Measurements from ENCODE around the gene NOL9. TPM values are rescaled to one million over a fixed set of nuclear protein-coding genes. Genes with fewer than 3 reads are reported as not detected.

NOL9 gene
- total and polyA plus RNA-seq, 2 of the 13 experiments (the other 11 are each of a cell fraction or from before 2014, with no cell fraction given): 18.0 to 24.7 TPM

DNA sequence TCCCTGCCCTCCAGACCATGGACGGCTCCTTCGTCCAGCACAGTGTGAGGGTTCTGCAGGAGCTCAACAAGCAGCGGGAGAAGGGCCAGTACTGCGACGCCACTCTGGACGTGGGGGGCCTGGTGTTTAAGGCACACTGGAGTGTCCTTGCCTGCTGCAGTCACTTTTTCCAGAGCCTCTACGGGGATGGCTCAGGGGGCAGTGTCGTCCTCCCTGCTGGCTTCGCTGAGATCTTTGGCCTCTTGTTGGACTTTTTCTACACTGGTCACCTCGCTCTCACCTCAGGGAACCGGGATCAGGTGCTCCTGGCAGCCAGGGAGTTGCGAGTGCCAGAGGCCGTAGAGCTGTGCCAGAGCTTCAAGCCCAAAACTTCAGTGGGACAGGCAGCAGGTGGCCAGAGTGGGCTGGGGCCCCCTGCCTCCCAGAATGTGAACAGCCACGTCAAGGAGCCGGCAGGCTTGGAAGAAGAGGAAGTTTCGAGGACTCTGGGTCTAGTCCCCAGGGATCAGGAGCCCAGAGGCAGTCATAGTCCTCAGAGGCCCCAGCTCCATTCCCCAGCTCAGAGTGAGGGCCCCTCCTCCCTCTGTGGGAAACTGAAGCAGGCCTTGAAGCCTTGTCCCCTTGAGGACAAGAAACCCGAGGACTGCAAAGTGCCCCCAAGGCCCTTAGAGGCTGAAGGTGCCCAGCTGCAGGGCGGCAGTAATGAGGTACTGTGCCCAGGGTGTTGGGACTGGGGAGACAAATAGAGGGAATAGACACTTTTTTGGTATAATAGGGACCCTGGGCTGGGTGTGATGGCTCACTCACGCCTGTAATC is 26.5 kb upstream of the NOL9 start (continued):
- TF ChIP-seq ZNF776 (CRISPR knock-in tag; IDR thresholded peaks at IDR 0.05): no peak
- TF ChIP-seq, protein P1, sequence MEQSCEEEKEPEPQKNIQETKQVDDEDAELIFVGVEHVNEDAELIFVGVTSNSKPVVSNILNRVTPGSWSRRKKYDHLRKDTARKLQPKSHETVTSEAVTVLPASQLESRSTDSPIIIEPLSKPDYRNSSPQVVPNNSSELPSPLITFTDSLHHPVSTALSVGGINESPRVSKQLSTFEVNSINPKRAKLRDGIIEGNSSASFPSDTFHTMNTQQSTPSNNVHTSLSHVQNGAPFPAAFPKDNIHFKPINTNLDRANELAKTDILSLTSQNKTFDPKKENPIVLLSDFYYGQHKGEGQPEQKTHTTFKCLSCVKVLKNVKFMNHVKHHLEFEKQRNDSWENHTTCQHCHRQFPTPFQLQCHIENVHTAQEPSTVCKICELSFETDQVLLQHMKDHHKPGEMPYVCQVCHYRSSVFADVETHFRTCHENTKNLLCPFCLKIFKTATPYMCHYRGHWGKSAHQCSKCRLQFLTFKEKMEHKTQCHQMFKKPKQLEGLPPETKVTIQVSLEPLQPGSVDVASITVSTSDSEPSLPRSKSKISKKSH (CRISPR knock-in tag; IDR thresholded peaks at IDR 0.05; ENCODE audit: borderline replicate concordance): 0 out of 2 replicates have a peak, but pooled peaks have one; percentile 29
- no peak for TF ChIP-seq ZBTB21 (CRISPR knock-in tag; IDR thresholded peaks at IDR 0.05)
- no peak for TF ChIP-seq NCOA2 (CRISPR knock-in tag; IDR thresholded peaks at IDR 0.05)
- TF ChIP-seq ZNF552 (CRISPR knock-in tag; IDR thresholded peaks at IDR 0.05; ENCODE audit: borderline replicate concordance): no peak
- TF ChIP-seq, protein P2, sequence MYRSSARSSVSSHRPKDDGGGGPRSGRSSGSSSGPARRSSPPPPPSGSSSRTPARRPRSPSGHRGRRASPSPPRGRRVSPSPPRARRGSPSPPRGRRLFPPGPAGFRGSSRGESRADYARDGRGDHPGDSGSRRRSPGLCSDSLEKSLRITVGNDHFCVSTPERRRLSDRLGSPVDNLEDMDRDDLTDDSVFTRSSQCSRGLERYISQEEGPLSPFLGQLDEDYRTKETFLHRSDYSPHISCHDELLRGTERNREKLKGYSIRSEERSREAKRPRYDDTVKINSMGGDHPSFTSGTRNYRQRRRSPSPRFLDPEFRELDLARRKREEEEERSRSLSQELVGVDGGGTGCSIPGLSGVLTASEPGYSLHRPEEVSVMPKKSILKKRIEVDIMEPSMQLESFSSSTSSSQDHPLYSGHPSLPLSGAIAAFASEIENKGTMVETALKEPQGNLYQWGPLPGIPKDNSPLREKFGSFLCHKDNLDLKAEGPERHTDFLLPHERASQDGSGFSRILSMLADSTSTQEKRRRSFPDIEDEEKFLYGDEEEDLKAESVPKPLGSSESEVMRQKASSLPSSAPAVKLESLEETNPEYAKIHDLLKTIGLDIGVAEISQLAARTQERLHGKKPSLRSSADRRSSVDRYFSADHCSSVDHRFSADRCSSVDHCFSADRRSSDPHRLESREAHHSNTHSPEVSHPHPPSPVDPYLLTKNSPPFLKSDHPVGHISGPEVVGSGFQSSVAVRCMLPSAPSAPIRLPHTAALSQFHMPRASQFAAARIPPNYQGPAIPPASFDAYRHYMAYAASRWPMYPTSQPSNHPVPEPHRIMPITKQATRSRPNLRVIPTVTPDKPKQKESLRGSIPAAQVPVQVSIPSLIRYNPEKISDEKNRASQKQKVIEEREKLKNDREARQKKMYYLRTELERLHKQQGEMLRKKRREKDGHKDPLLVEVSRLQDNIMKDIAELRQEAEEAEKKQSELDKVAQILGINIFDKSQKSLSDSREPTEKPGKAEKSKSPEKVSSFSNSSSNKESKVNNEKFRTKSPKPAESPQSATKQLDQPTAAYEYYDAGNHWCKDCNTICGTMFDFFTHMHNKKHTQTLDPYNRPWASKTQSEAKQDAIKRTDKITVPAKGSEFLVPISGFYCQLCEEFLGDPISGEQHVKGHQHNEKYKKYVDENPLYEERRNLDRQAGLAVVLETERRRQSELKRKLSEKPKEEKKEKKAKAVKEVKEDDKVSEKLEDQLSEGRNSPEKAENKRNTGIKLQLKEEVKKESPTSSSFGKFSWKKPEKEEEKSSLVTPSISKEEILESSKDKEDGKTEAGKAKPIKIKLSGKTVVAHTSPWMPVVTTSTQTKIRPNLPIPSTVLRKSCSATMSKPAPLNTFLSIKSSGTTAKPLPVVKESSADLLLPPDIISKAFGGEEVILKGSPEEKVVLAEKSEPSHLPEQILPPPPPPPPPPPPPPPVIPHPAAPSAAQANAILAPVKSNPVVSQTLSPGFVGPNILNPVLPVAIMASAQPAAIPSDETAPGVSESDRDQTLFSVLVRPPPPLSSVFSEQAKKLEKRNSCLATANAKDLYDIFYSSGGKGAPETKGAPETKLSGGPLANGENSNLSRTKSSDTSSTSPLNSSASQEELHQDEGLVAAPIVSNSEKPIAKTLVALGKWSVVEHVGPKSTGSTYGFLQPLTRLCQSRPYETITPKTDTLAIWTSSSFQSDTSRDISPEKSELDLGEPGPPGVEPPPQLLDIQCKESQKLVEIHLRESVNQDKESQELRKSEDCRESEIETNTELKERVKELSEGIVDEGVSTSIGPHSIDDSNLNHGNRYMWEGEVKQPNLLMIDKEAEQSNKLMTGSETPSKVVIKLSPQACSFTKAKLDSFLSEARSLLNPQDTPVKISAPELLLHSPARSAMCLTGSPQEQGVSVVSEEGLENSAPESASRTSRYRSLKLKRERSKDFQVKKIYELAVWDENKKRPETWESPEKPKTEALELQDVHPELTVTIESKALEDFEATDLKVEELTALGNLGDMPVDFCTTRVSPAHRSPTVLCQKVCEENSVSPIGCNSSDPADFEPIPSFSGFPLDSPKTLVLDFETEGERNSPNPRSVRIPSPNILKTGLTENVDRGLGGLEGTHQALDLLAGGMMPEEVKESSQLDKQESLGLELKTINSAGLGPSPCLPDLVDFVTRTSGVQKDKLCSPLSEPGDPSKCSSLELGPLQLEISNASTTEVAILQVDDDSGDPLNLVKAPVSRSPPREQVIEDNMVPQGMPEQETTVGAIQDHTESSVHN (CRISPR knock-in tag; IDR thresholded peaks at IDR 0.05): no peak
- no peak for TF ChIP-seq MED13 (CRISPR knock-in tag; IDR thresholded peaks at IDR 0.05)
- no peak for TF ChIP-seq HOXA7 (CRISPR knock-in tag; IDR thresholded peaks at IDR 0.05)
- no peak for TF ChIP-seq POLR2A (IDR thresholded peaks at IDR 0.05; ENCODE audit: insufficient read depth in 1 of 2, low read depth in 2 of 2, low read length in 2 of 2)
- no peak for TF ChIP-seq NPAS2 (CRISPR knock-in tag; IDR thresholded peaks at IDR 0.05; ENCODE audit: borderline replicate concordance)
- TF ChIP-seq, protein P3, sequence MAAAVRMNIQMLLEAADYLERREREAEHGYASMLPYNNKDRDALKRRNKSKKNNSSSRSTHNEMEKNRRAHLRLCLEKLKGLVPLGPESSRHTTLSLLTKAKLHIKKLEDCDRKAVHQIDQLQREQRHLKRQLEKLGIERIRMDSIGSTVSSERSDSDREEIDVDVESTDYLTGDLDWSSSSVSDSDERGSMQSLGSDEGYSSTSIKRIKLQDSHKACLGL (CRISPR knock-in tag; IDR thresholded peaks at IDR 0.05): no peak
- TF ChIP-seq TMF1 (CRISPR knock-in tag; IDR thresholded peaks at IDR 0.05; ENCODE audit: low read depth): no peak
- no peak for TF ChIP-seq RAD51 (IDR thresholded peaks at IDR 0.05; ENCODE audit: borderline replicate concordance)
- TF ChIP-seq ATF7 (IDR thresholded peaks at IDR 0.05): no peak
- TF ChIP-seq ATF7 (CRISPR knock-in tag; IDR thresholded peaks at IDR 0.05): no peak
- TF ChIP-seq, protein P4, sequence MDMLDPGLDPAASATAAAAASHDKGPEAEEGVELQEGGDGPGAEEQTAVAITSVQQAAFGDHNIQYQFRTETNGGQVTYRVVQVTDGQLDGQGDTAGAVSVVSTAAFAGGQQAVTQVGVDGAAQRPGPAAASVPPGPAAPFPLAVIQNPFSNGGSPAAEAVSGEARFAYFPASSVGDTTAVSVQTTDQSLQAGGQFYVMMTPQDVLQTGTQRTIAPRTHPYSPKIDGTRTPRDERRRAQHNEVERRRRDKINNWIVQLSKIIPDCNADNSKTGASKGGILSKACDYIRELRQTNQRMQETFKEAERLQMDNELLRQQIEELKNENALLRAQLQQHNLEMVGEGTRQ (IDR thresholded peaks at IDR 0.05; ENCODE audit: low read depth, low read length): no peak
- TF ChIP-seq, protein P4 (CRISPR knock-in tag; IDR thresholded peaks at IDR 0.05; ENCODE audit: borderline replicate concordance): no peak
- TF ChIP-seq SRSF4 (IDR thresholded peaks at IDR 0.05; ENCODE audit: low read depth, low read length, poor library complexity, severe bottlenecking): no peak
